Measurements from ENCODE around the gene UBE2M.

GRCh38 chr19:58579473-58580142 is 21.2 kb upstream of the UBE2M start:
- TF ChIP-seq CTCF (IDR thresholded peaks at IDR 0.05): no peak
- TF ChIP-seq POLR2A (IDR thresholded peaks at IDR 0.05): no peak

Measured in thyroid gland (tissue), 4 donors.